GM21423 (cell line): Measurements from ENCODE around the gene TBC1D1.

ENCODE experiments used
- ATAC-seq: cut with Tn5 transposase; IDR thresholded peaks from one replicate; pipeline ENCODE4 v1.9.1; 2021; ENCODE audit warnings: mild to moderate bottlenecking, moderate library complexity; ENCODE audit not compliant: unreplicated experiment

The TBC1D1 gene

GRCh38 chr4:38045289-38045988 lies 154.6 kb downstream of the TBC1D1 start:
- ATAC-seq: no peak

- no peak for ATAC-seq
Measured at GRCh38 chr4:38046727-38047489, 156.0 kb downstream of the TBC1D1 start.

- no peak for ATAC-seq
Measured at GRCh38 chr4:38049545-38050170, 158.8 kb downstream of the TBC1D1 start.

GRCh38 chr4:38050560-38051350 lies 159.9 kb downstream of the TBC1D1 start:
- ATAC-seq: no peak

GRCh38 chr4:38055566-38055965 lies 164.7 kb downstream of the TBC1D1 start:
- ATAC-seq: no peak

- no peak for ATAC-seq
Measured at GRCh38 chr4:38056011-38056685, 165.3 kb downstream of the TBC1D1 start.

- ATAC-seq: no peak
Measured at GRCh38 chr4:38058151-38058550, 167.3 kb downstream of the TBC1D1 start.

GRCh38 chr4:38060829-38061431 lies 170.0 kb downstream of the TBC1D1 start:
- no peak for ATAC-seq

GRCh38 chr4:38062088-38062775 lies 171.3 kb downstream of the TBC1D1 start:
- ATAC-seq: no peak

- ATAC-seq: no peak
Measured at GRCh38 chr4:38062776-38063097, 171.9 kb downstream of the TBC1D1 start.

GRCh38 chr4:38065176-38065575 lies 174.3 kb downstream of the TBC1D1 start:
- no peak for ATAC-seq

- no peak for ATAC-seq
Measured at GRCh38 chr4:38065900-38066299, 175.0 kb downstream of the TBC1D1 start.

GRCh38 chr4:38067499-38067898 lies 176.6 kb downstream of the TBC1D1 start:
- peak; percentile 57 for ATAC-seq

GRCh38 chr4:38068107-38068506 lies 177.2 kb downstream of the TBC1D1 start:
- no peak for ATAC-seq

- no peak for ATAC-seq
Measured at GRCh38 chr4:38069271-38069760, 178.4 kb downstream of the TBC1D1 start.

- ATAC-seq: no peak
Measured at GRCh38 chr4:38071801-38072431, 181.0 kb downstream of the TBC1D1 start.

GRCh38 chr4:38072578-38072977 lies 181.7 kb downstream of the TBC1D1 start:
- ATAC-seq: no peak

GRCh38 chr4:38073596-38074234 lies 182.8 kb downstream of the TBC1D1 start:
- ATAC-seq: no peak
